Thymus (tissue), 11 donors: ENCODE measurements around the gene SYNJ2. TPM values are rescaled to one million over a fixed set of nuclear protein-coding genes. Genes with fewer than 3 reads are reported as not detected.
"Not testable (repeated sequence)": the region's sequence is repeated elsewhere in the genome, so short reads cannot be mapped to it uniquely, and the experiment has no call there.

Experiments
- DNase-seq, 9 donors: peaks; one replicate each; pipeline ENCODE4 v3.0.0-alpha.2; 2013; ENCODE audit warnings: low spot score in 9 of 9, low read depth in 6 of 9, missing footprints in 1 of 9
- H3K27ac ChIP-seq, 2 donors: one replicate each; pipeline ENCODE4 v1.5.1; 2013; ENCODE audit warnings: control low read depth in 1 of 2, low read depth in 1 of 2, low read length in 1 of 2, mild to moderate bottlenecking in 1 of 2, moderate library complexity in 1 of 2
- H3K27me3 ChIP-seq, 2 donors: one replicate each; pipeline ENCODE4 v1.5.1; 2013; ENCODE audit warnings: low read length in 1 of 2; ENCODE audit not compliant: control insufficient read depth in 2 of 2, insufficient read depth in 1 of 2
- H3K36me3 ChIP-seq, 2 donors: one replicate each; pipeline ENCODE4 v1.5.1; 2013; ENCODE audit warnings: low read length in 1 of 2, mild to moderate bottlenecking in 1 of 2, moderate library complexity in 1 of 2; ENCODE audit not compliant: control insufficient read depth in 2 of 2, insufficient read depth in 2 of 2
- H3K4me1 ChIP-seq, 2 donors: one replicate each; pipeline ENCODE4 v1.5.1; 2013; ENCODE audit warnings: low read length in 2 of 2; ENCODE audit not compliant: control insufficient read depth in 2 of 2, insufficient read depth in 2 of 2
- H3K4me3 ChIP-seq, 2 donors: one replicate each; pipeline ENCODE4 v1.5.1; 2013; ENCODE audit warnings: low read length in 2 of 2, control low read depth in 1 of 2, mild to moderate bottlenecking in 1 of 2
- H3K9me3 ChIP-seq, 2 donors: one replicate each; pipeline ENCODE4 v1.5.1; 2013; ENCODE audit warnings: low read length in 1 of 2, mild to moderate bottlenecking in 1 of 2; ENCODE audit not compliant: control insufficient read depth in 2 of 2, insufficient read depth in 1 of 2
- WGBS: extraction: QIAGEN DNeasy Blood & Tissue Kit; methylation state at CpG from one replicate; pipeline ENCODE4 v1.1.7; 2013; 5-methylcytosine and 5-hydroxymethylcytosine counted together
- polyA plus RNA-seq: library from polyadenylated mRNA; stranded (reverse); fragments of 200-250 nt; gene quantifications from one replicate; pipeline ENCODE4 v1.2.3, GENCODE V29; 2013
- total RNA-seq: library from RNA; stranded (reverse); fragments of 120-200 nt; gene quantifications from one replicate; pipeline ENCODE4 v1.2.4, GENCODE V29; 2013
- donor health status: healthy.

SYNJ2 gene
- total and polyA plus RNA-seq, 2 donors = 5.7 to 8.2 TPM

- 96% methylated on average over 16 of the region's 16 CpGs for WGBS
- H3K27me3 ChIP-seq = no peaks in the 10 kb centered on the region
- H3K9me3 ChIP-seq = peaks cover 0 to 7% of the 10 kb centered on the region in 2 donors
- no peak overlapping the region for H3K4me3 ChIP-seq
- no peak for DNase-seq
- peaks cover 7 to 9% of the 10 kb centered on the region in 2 donors for H3K36me3 ChIP-seq
- H3K27ac ChIP-seq = no peak overlapping the region
- H3K4me1 ChIP-seq = peaks cover 0 to 4% of the 10 kb centered on the region in 2 donors
Measured at GRCh38 chr6:157943249-157943963, 38.3 kb upstream of the SYNJ2 start.

- no peak overlapping the region for H3K27ac ChIP-seq
- peaks cover 0 to 4% of the 10 kb centered on the region in 2 donors for H3K4me1 ChIP-seq
- DNase-seq = no peak
- H3K9me3 ChIP-seq = peaks cover 0 to 7% of the 10 kb centered on the region in 2 donors
- H3K4me3 ChIP-seq = no peak overlapping the region
- H3K27me3 ChIP-seq = no peaks in the 10 kb centered on the region
- 98% methylated on average over 15 of the region's 15 CpGs for WGBS
- peaks cover 7% of the 10 kb centered on the region in 2 donors for H3K36me3 ChIP-seq
Measured at GRCh38 chr6:157943964-157944283, 37.7 kb upstream of the SYNJ2 start.

- Histone ChIP-seq H3K4me1 (peaks cover 0 to 4% of the 10 kb centered on the region in 2 donors), H3K9me3 (peaks cover 0 to 7% of the 10 kb centered on the region in 2 donors), H3K4me3 (no peak overlapping the region), H3K27me3 (no peaks in the 10 kb centered on the region), H3K27ac (no peak overlapping the region), H3K36me3 (no peaks in the 10 kb centered on the region)
- DNase-seq = no peak
- 93% methylated on average over 14 of the region's 14 CpGs for WGBS
Measured at GRCh38 chr6:157944983-157945931, 36.4 kb upstream of the SYNJ2 start.

- Histone ChIP-seq H3K4me1 (peaks cover 0 to 4% of the 10 kb centered on the region in 2 donors), H3K36me3 (no peaks in the 10 kb centered on the region), H3K27me3 (no peaks in the 10 kb centered on the region), H3K9me3 (peaks cover 0 to 7% of the 10 kb centered on the region in 2 donors), H3K27ac (no peak overlapping the region), H3K4me3 (no peak overlapping the region)
- WGBS = 96% methylated on average over 6 of the region's 6 CpGs
- no peak for DNase-seq
Measured at GRCh38 chr6:157946053-157946617, 35.5 kb upstream of the SYNJ2 start.

- Histone ChIP-seq H3K27me3 (no peaks in the 10 kb centered on the region), H3K36me3 (no peaks in the 10 kb centered on the region), H3K9me3 (peaks cover 0 to 7% of the 10 kb centered on the region in 2 donors), H3K4me3 (no peak overlapping the region), H3K4me1 (peaks cover 0 to 4% of the 10 kb centered on the region in 2 donors), H3K27ac (no peak overlapping the region)
- 39% methylated on average over 5 of the region's 5 CpGs for WGBS
- peak in 7 of 9 donors; percentile 25 to 70 (median 42) for DNase-seq
Measured at GRCh38 chr6:157946865-157947532, 34.7 kb upstream of the SYNJ2 start.

- H3K27ac ChIP-seq, H3K9me3 ChIP-seq: not testable (repeated sequence)
- 83% methylated on average over 1 of the region's 1 CpG for WGBS
Measured at GRCh38 chr6:157950899-157951298, 30.8 kb upstream of the SYNJ2 start.

GRCh38 chr6:157951828-157952227 lies 29.8 kb upstream of the SYNJ2 start:
- H3K36me3 ChIP-seq = no peaks in the 10 kb centered on the region
- H3K27ac ChIP-seq = no peak overlapping the region
- peaks cover 0 to 3% of the 10 kb centered on the region in 2 donors for H3K9me3 ChIP-seq
- H3K27me3 ChIP-seq = no peaks in the 10 kb centered on the region
- H3K4me1 ChIP-seq = peaks cover 0 to 12% of the 10 kb centered on the region in 2 donors
- WGBS = 95% methylated on average over 9 of the region's 9 CpGs
- no peak overlapping the region for H3K4me3 ChIP-seq
- no peak for DNase-seq

More at GRCh38 chr6:157950899-157951298, 30.8 kb upstream of the SYNJ2 start:
- not testable (repeated sequence) for H3K4me3 ChIP-seq, H3K27me3 ChIP-seq, H3K36me3 ChIP-seq, DNase-seq
- H3K4me1 ChIP-seq = peaks cover 0 to 13% of the 10 kb centered on the region in 2 donors

- no peak for DNase-seq
- 95% methylated on average over 7 of the region's 7 CpGs for WGBS
- peaks cover 0 to 9% of the 10 kb centered on the region in 2 donors for H3K4me1 ChIP-seq
- no peak overlapping the region for H3K4me3 ChIP-seq
- peaks cover 0 to 3% of the 10 kb centered on the region in 2 donors for H3K9me3 ChIP-seq
- no peaks in the 10 kb centered on the region for H3K27me3 ChIP-seq
- H3K36me3 ChIP-seq = no peaks in the 10 kb centered on the region
- H3K27ac ChIP-seq = no peak overlapping the region
Measured at GRCh38 chr6:157952861-157953351, 28.8 kb upstream of the SYNJ2 start.
